T-helper 2 cell treated with Interferon-gamma antibody and Interleukin-4, amounts not matched to agents 5 μg/mL and 100 μg/mL, for 36 hours (primary cell): Measurements from ENCODE around the gene MTCL1.

Source experiments
- DNase-seq: peaks from one replicate; pipeline ENCODE4 v3.0.0; 2021; ENCODE audit warnings: low spot score
- H3K27ac Mint-ChIP-seq: one replicate; pipeline ENCODE4 v1.8.0; 2021; ENCODE audit warnings: mild to moderate bottlenecking, mixed read lengths
- H3K27me3 Mint-ChIP-seq: one replicate; pipeline ENCODE4 v1.8.0; 2021; ENCODE audit warnings: low read depth, mixed read lengths
- H3K36me3 Mint-ChIP-seq: one replicate; pipeline ENCODE4 v1.8.0; 2021; ENCODE audit warnings: low read depth, mixed read lengths
- H3K4me1 Mint-ChIP-seq: one replicate; pipeline ENCODE4 v1.8.0; 2021; ENCODE audit warnings: low read depth, mixed read lengths
- H3K4me3 Mint-ChIP-seq: one replicate; pipeline ENCODE4 v1.8.0; 2022; ENCODE audit warnings: mild to moderate bottlenecking, moderate library complexity, mixed read lengths
- H3K9me3 Mint-ChIP-seq: one replicate; pipeline ENCODE4 v1.8.0; 2021; ENCODE audit warnings: mixed read lengths

MTCL1 gene

DNA sequence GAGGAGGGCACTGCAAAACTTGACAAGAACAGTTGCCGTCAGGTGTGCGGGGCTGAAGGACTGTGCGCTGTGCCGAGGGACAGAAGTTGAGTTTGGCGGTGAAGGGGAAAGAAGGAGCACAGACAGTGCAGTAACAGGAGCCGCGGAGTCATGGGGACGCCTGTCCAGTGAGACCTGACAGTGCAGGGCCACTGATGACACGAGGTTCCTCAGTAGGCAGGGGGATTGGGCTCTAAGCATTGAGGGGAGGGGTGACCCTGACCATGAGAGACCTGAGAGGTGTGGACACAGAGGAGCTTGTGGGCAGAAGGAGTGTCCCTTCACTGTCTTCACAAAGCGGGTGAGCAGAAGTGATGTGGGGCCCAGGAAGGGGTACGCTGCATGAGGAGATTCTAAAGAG is 104.8 kb downstream of the MTCL1 start:
- no peak for DNase-seq
- Mint-ChIP-seq H3K27ac (no peak overlapping the region), H3K36me3 (no peaks in the 10 kb centered on the region), H3K27me3 (peaks cover 4% of the 10 kb centered on the region), H3K4me1 (peaks cover 6% of the 10 kb centered on the region), H3K9me3 (no peaks in the 10 kb centered on the region), H3K4me3 (no peak overlapping the region)

DNA sequence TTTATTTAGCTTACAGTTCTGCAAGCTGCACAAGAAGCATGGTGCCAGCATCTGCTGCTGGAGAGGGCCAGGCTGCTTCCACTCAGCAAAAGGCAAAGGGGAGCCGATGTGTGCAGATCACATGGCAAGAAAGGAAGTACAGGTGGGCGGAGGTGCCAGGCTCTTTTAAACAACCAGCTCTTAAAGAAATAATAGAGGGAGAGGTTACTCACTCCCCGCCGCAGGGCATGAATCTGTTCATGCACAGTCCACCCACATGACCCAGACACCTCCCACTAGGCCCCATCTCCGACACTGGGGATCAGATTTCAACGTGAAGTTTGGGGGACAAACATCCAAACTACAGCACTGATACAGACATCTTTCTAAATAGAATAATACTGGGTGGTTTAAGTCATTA is 105.8 kb downstream of the MTCL1 start:
- Mint-ChIP-seq H3K4me3 (no peak overlapping the region), H3K27me3 (peaks cover 4% of the 10 kb centered on the region), H3K4me1 (peaks cover 6% of the 10 kb centered on the region), H3K27ac (no peak overlapping the region), H3K36me3 (no peaks in the 10 kb centered on the region), H3K9me3 (no peaks in the 10 kb centered on the region)
- DNase-seq = no peak

DNA sequence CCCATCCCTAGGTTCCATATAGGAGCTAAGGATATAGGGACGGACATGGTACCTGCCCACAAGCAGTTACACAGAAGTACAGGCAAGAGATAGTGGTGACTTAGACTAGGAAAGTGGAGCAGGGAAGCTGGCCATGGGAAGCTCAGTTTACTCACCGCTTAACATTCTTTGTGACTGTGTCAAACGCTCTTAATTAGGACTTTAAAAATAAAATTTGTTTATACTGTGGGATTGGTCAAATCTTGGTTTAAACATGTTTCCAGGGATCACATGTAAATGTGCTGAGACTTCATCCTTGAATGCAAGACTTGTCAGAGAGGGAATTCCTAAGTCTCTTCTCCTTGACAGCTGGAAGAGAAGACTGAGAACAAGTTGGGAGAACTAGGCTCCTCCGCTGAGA is 107.3 kb downstream of the MTCL1 start:
- Mint-ChIP-seq H3K4me3 (no peak overlapping the region), H3K36me3 (no peaks in the 10 kb centered on the region), H3K27ac (no peak overlapping the region), H3K9me3 (no peaks in the 10 kb centered on the region), H3K27me3 (peaks cover 4% of the 10 kb centered on the region), H3K4me1 (peaks cover under 1% of the 10 kb centered on the region)
- no peak for DNase-seq

DNA sequence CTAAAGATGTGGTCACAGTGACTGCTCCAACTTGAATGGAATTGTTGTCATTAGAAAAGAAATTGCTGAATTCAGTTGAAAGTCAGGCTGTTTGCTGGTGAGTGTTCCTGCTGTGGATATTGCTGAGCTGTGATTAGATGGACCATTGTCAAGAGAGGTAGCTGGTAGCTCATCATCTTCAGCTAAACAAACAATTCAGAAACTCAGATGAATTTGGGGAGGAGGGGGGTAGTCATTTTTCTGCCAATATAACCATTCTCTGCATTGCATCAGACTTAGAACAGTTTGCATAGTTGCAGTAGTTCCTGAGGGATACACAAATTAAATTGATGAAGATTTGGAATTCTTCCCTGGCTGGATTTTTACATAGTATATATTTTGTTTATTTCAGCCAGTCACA is 108.3 kb downstream of the MTCL1 start:
- Mint-ChIP-seq H3K9me3 (no peaks in the 10 kb centered on the region), H3K27ac (no peak overlapping the region), H3K27me3 (peaks cover 4% of the 10 kb centered on the region), H3K4me1 (no peaks in the 10 kb centered on the region), H3K36me3 (no peaks in the 10 kb centered on the region), H3K4me3 (no peak overlapping the region)
- no peak for DNase-seq

DNA sequence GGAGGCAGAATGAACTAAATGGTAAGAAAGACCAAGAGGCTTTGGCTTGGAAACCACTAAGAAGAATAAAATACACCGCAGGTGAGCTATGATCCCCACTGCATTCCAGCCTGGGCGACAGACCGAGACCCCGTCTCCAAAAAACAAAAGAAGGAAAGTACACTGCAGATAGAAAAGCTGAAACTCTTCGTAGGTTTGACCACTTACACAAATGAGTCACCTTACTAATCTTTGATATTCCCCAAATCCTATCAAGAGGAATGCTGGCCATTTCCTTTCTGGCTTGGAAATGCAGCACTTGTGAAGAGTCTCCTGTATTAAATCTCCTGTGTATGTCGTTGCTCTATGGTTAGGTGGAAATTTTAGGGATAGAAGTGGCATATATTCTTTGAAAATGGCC is 108.8 kb downstream of the MTCL1 start:
- Mint-ChIP-seq H3K36me3 (no peaks in the 10 kb centered on the region), H3K4me1 (no peaks in the 10 kb centered on the region), H3K4me3 (no peak overlapping the region)

DNA sequence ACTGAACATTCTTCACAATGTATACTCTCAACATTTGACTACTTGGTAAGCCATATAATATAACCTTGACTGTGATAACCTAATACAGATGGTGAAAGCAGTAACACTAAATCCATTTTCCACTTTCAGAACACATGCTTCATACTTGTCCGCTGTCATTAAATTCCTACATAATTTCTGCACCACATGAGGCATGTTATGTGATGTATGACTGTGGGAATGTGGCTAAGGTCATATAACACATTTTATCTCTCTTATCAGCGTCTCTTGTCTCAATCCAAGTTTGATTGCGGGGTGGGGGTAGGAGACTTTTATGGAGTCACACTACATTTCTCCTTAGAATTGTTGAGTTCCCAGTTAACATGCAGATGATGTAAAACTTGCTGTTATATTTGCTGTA is 110.9 kb downstream of the MTCL1 start:
- Mint-ChIP-seq H3K4me3 (no peak overlapping the region), H3K4me1 (no peaks in the 10 kb centered on the region), H3K9me3 (no peaks in the 10 kb centered on the region), H3K27me3 (no peaks in the 10 kb centered on the region), H3K36me3 (no peaks in the 10 kb centered on the region), H3K27ac (no peak overlapping the region)
- DNase-seq = no peak

More for the DNA sequence above, 108.8 kb downstream of the MTCL1 start:
- H3K27me3 Mint-ChIP-seq = peaks cover 4% of the 10 kb centered on the region
- H3K27ac Mint-ChIP-seq = no peak overlapping the region
- no peaks in the 10 kb centered on the region for H3K9me3 Mint-ChIP-seq
- DNase-seq = no peak

DNA sequence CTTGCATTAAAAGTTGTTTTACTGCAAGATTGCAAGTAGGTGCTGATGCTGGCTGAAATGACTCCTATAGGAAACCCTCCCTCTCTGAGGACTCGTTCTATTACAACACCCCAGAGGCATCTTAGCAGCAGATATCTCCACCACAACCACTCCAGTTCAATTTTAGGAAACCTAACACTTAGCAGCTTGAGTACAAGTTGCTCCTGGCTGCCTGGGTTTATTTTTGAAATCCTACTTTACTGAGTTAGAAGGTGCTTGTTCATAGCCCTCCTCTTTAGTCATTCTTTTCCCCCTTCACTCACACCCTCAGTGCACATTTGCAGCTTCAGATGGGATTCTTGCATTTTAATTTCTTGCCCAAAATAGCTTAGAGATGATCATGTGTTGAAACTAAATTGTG is 111.5 kb downstream of the MTCL1 start:
- no peaks in the 10 kb centered on the region for H3K27me3 Mint-ChIP-seq
- no peaks in the 10 kb centered on the region for H3K9me3 Mint-ChIP-seq
- no peaks in the 10 kb centered on the region for H3K36me3 Mint-ChIP-seq
- DNase-seq = no peak
- H3K27ac Mint-ChIP-seq = no peak overlapping the region
- no peak overlapping the region for H3K4me3 Mint-ChIP-seq
- H3K4me1 Mint-ChIP-seq = no peaks in the 10 kb centered on the region

DNA sequence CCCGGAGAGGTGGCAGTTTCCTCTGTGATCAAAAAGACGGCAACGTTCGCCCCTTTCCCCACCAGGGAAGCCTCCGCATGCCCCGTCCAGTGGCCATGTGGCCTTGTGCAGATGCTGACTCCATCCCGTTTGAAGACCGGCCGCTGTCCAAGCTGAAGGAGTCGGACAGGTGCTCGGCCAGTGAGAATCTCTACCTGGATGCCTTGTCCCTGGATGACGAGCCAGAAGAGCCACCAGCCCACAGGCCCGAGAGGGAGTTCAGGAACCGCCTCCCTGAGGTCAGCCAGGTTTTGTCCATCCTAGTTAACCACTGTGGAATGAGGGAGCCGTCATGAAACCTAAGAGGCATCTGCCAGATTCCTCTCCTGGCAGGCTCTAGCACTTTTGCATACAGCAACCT is 113.6 kb downstream of the MTCL1 start:
- Mint-ChIP-seq H3K4me1 (no peaks in the 10 kb centered on the region), H3K27me3 (no peaks in the 10 kb centered on the region), H3K36me3 (no peaks in the 10 kb centered on the region), H3K27ac (no peak overlapping the region), H3K9me3 (no peaks in the 10 kb centered on the region), H3K4me3 (no peak overlapping the region)
- DNase-seq = no peak

DNA sequence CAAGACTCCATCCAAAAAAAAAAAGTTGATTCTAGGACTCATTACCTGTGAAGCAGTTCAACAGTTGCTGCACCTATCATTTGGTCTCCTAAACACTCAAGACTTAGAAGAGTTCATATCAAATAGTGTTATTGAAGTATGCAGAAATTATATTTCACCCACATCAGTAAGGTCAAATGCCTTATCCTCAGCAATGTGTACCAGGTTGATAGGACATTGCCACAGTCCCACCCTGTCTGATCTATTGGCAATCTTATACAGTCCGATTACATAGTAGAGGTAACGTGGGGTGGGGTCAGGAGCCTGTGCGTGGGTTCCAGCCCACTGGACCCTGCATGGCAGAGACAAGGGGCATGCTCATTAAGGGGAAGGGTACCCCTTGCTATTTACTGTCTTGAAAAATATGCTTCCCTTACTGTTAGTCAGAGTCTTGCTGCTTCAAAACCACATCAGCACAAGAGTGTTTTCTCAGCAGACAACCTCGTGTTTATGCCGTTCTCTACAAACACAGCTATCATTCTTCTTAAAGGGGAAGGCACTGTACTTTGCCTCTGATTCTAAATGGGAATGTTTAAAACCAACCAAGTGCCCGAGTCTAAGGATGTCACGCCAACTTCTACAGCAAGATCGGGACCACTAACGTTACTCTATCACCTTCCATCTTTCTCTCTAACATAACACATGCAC is 115.2 kb downstream of the MTCL1 start:
- no peaks in the 10 kb centered on the region for H3K27me3 Mint-ChIP-seq
- no peaks in the 10 kb centered on the region for H3K36me3 Mint-ChIP-seq
- no peak for DNase-seq
- no peak overlapping the region for H3K4me3 Mint-ChIP-seq
- no peaks in the 10 kb centered on the region for H3K4me1 Mint-ChIP-seq
- H3K9me3 Mint-ChIP-seq = no peaks in the 10 kb centered on the region
- H3K27ac Mint-ChIP-seq = no peak overlapping the region

DNA sequence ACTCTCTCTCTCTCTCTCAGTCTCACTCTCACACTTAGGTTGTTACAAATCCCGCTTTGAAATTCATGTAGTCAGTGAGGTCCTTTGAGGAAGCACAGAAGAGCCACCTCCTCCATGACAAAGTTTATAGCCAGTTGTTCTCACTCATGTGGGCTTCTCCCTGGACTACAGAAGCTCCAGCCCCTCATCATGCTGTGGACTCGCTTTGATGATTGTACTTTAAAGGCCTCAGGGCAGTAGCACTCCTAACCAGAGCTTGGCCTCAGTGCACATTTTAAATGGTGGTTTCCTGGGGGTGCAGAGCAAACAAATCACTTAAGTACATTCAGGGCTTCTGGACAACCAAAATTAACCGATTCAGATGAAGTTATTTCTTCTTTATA is 115.7 kb downstream of the MTCL1 start:
- Mint-ChIP-seq H3K9me3 (no peaks in the 10 kb centered on the region), H3K4me1 (no peaks in the 10 kb centered on the region), H3K27ac (no peak overlapping the region), H3K27me3 (no peaks in the 10 kb centered on the region), H3K36me3 (no peaks in the 10 kb centered on the region), H3K4me3 (no peak overlapping the region)
- no peak for DNase-seq

DNA sequence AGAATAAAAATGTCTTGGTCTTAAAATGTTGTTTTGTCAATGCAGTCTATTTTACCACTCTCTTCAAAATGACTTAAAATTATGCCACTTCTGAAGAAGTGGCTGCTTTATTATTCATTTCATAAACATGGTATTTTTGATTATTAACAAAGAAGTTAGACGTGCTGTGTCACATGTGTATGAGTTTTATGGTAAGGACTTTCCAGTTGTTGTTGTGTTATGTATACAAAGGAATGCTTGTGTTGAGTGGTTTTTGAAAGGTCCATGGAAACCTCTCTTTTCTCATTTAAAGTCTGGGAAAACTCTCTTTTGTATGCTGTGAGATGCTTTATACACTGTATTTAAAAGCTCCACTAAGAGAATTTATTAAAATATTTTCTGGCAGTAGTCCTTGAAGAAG is 116.2 kb downstream of the MTCL1 start:
- no peak overlapping the region for H3K4me3 Mint-ChIP-seq
- DNase-seq = no peak
- H3K27ac Mint-ChIP-seq = no peak overlapping the region
- no peaks in the 10 kb centered on the region for H3K36me3 Mint-ChIP-seq
- H3K27me3 Mint-ChIP-seq = no peaks in the 10 kb centered on the region
- no peaks in the 10 kb centered on the region for H3K4me1 Mint-ChIP-seq
- no peaks in the 10 kb centered on the region for H3K9me3 Mint-ChIP-seq

DNA sequence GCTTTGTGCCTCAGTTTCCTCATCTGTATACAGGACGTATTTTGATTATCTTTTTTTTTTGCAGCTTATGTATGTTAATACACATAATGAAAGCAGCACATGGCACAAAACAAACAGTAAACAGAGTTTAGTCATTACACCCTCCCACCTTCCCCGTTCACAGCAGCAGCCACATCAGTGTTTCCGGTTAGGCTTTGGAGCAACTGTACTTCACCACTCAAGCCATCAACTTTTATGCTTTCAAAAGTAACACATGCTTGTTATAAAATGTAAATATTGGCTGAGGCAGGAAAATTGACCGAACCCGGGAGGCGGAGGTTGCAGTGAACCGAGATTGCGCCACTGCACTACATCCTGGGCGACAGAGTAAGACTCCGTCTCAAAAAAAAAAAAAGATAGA is 117.3 kb downstream of the MTCL1 start:
- DNase-seq = no peak
- H3K4me1 Mint-ChIP-seq = no peaks in the 10 kb centered on the region
- H3K36me3 Mint-ChIP-seq = no peaks in the 10 kb centered on the region
- no peaks in the 10 kb centered on the region for H3K27me3 Mint-ChIP-seq
- H3K4me3 Mint-ChIP-seq = no peak overlapping the region
- no peak overlapping the region for H3K27ac Mint-ChIP-seq
- no peaks in the 10 kb centered on the region for H3K9me3 Mint-ChIP-seq

DNA sequence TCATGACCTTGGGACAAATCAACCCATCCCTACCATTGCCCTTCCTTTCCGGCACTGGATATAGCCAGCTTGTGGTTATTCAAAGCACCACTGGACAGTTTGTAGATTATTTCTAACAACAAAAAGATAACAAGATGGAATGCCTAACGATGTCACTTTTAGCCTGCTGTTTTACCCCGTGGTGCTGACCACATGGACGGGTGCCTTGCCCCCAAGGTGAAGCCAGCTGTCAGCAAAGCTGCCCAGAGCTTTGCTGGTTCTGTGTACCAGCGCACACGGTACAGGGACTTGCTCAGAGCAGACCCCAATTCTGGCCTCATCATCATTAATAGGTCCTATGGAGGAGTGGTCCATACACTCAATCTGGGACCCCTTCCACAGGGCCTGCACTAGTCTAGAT is 118.2 kb downstream of the MTCL1 start:
- H3K36me3 Mint-ChIP-seq = no peaks in the 10 kb centered on the region
- no peaks in the 10 kb centered on the region for H3K4me1 Mint-ChIP-seq
- H3K4me3 Mint-ChIP-seq = no peak overlapping the region
- no peak for DNase-seq
- no peak overlapping the region for H3K27ac Mint-ChIP-seq
- no peaks in the 10 kb centered on the region for H3K27me3 Mint-ChIP-seq
- no peaks in the 10 kb centered on the region for H3K9me3 Mint-ChIP-seq

DNA sequence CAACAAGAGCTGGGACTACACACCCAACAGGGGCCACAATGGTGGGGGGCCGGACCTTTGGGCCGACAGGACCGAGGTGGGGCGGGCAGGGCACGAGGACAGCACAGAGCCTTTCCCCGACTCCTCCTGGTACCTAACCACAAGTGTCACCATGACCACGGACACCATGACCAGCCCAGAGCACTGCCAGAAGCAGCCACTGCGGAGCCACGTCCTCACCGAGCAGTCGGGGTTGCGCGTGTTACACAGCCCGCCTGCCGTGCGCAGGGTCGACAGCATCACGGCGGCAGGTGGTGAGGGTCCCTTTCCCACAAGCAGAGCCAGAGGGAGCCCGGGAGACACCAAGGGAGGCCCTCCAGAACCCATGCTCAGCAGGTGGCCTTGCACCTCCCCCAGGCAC is 119.5 kb downstream of the MTCL1 start:
- Mint-ChIP-seq H3K4me1 (no peaks in the 10 kb centered on the region), H3K36me3 (no peaks in the 10 kb centered on the region), H3K9me3 (no peaks in the 10 kb centered on the region), H3K4me3 (no peak overlapping the region), H3K27ac (no peak overlapping the region), H3K27me3 (no peaks in the 10 kb centered on the region)
- DNase-seq = no peak

DNA sequence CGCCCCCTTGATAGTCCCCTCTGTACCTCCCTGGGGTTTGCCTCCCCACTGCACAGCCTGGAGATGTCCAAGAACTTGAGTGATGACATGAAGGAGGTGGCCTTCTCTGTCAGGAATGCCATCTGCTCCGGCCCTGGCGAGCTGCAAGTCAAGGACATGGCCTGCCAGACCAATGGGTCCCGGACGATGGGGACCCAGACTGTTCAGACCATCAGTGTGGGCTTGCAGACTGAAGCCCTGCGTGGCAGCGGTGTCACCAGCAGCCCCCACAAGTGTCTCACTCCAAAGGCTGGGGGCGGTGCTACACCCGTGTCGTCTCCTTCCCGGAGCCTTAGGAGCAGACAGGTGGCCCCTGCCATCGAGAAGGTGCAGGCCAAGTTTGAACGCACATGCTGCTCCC is 119.9 kb downstream of the MTCL1 start:
- DNase-seq = no peak
- Mint-ChIP-seq H3K27ac (no peak overlapping the region), H3K36me3 (no peaks in the 10 kb centered on the region), H3K4me1 (no peaks in the 10 kb centered on the region), H3K4me3 (no peak overlapping the region), H3K27me3 (no peaks in the 10 kb centered on the region), H3K9me3 (no peaks in the 10 kb centered on the region)
